HepG2 (cell line): Measurements from ENCODE around the gene PIGX. TPM values are rescaled to one million over a fixed set of nuclear protein-coding genes. Genes with fewer than 3 reads are reported as not detected.

ENCODE experiments used
- ATAC-seq: fragments of 200-7000 bp; cut with Tn5 transposase; 3 replicates; pipeline ENCODE4 v1.9.1; 2020; ENCODE audit warnings: mild to moderate bottlenecking, moderate library complexity
- BruUV-seq: library from RNA; stranded (reverse); fragments of 400-500 nt; replicated peaks from 2 replicates; lab custom pipeline; 2021; lab: Mats Ljungman, UMichigan
- CTCF ChIA-PET: fragments of 300-600 bp; formaldehyde crosslinking; extraction: SDS; loops from one replicate; lab custom pipeline; 2021; ENCODE audit warnings: low total read pairs, inconsistent platforms, low intra/inter-chr PET ratio; lab: Yijun Ruan, JAX
- POLR2A ChIA-PET: fragments of 350-600 bp; sonication (Branson Sonifier 250); formaldehyde crosslinking; loops from one replicate; lab custom pipeline; 2020; ENCODE audit warnings: antibody characterized with exemption, inconsistent platforms; lab: Yijun Ruan, JAX
- DNase-seq: peaks from one replicate; pipeline ENCODE4 v3.0.0-alpha.2; 2015; ENCODE audit warnings: low spot score
- FAIRE-seq: peaks from 3 replicates; lab custom pipeline; 2011; peaks lifted over from hg19 to GRCh38; lab: Jason Lieb, UNC
- H2AFZ ChIP-seq: one replicate; pipeline ENCODE4 v1.6.1; 2011; ENCODE audit warnings: low read length, inconsistent platforms
- H3K27ac ChIP-seq: fragments of 300-600 bp; 3 replicates; pipeline ENCODE4 v1.8.0; 2011; ENCODE audit warnings: mixed run types, mild to moderate bottlenecking, mixed read lengths, low read length, inconsistent platforms; ENCODE audit not compliant: insufficient read depth; ENCODE audit errors: extremely low read length
- H3K27me3 ChIP-seq, 2 experiments: fragments of 200-600 bp in 1 of 2; 2 replicates in 1 of 2; 3 replicates in 1 of 2; pipeline versions ENCODE4 v1.6.0 to v1.8.0; 2011; ENCODE audit warnings: low read length in 2 of 2, mild to moderate bottlenecking in 2 of 2, moderate library complexity in 2 of 2, inconsistent platforms in 1 of 2; ENCODE audit not compliant: insufficient read depth in 2 of 2, control insufficient read depth in 1 of 2
- H3K36me3 ChIP-seq, 2 experiments: fragments of 200-600 bp in 1 of 2; replicated peaks in 1 of 2; 2 replicates in 1 of 2; 3 replicates in 1 of 2; pipeline versions ENCODE4 v1.5.1 to v1.8.0; 2011; ENCODE audit warnings: low read length in 2 of 2, inconsistent platforms in 1 of 2; ENCODE audit not compliant: insufficient read depth in 2 of 2, control insufficient read depth in 1 of 2
- H3K4me1 ChIP-seq: 2 replicates; pipeline ENCODE4 v1.5.1; 2012; ENCODE audit warnings: low read length, inconsistent platforms; ENCODE audit not compliant: insufficient read depth
- H3K4me2 ChIP-seq: 2 replicates; pipeline ENCODE4 v1.6.0; 2011; ENCODE audit warnings: low read depth, low read length, inconsistent platforms
- H3K4me3 ChIP-seq, 3 experiments: fragments of 200-600 bp in 1 of 3; sonication (generic), shearing (Covaris generic) in 1 of 3; replicated peaks in 1 of 3; 2 replicates each; pipeline ENCODE4 v1.5.1; 2011 to 2016; ENCODE audit warnings: low read length in 3 of 3, inconsistent platforms in 2 of 3, low read depth in 2 of 3, mild to moderate bottlenecking in 2 of 3, control low read depth in 1 of 3, mixed read lengths in 1 of 3; ENCODE audit not compliant: insufficient read depth in 1 of 3
- H3K79me2 ChIP-seq: one replicate; pipeline ENCODE4 v1.6.1; 2011; ENCODE audit warnings: low read length, inconsistent platforms; ENCODE audit not compliant: insufficient read depth
- H3K9ac ChIP-seq: 2 replicates; pipeline ENCODE4 v1.6.0; 2011; ENCODE audit warnings: mild to moderate bottlenecking, low read depth, low read length, inconsistent platforms; ENCODE audit not compliant: insufficient read depth
- H3K9me3 ChIP-seq: 2 replicates; pipeline ENCODE4 v1.5.1; 2012; ENCODE audit warnings: mild to moderate bottlenecking, low read length
- H4K20me1 ChIP-seq: 2 replicates; pipeline ENCODE4 v1.6.0; 2011; ENCODE audit warnings: inconsistent platforms, mild to moderate bottlenecking, low read length, moderate library complexity; ENCODE audit not compliant: insufficient read depth
- CREB1 ChIP-seq, 2 experiments: fragments of 450-650 bp in 1 of 2; IDR thresholded peaks; 2 replicates each; pipeline ENCODE4 v1.6.1; 2016 to 2017; ENCODE audit warnings: control low read depth in 1 of 2, mild to moderate bottlenecking in 1 of 2, missing compliant biosample characterization in 1 of 2, missing genetic modification characterization in 1 of 2
- FOXM1 ChIP-seq: sonication (generic); formaldehyde crosslinking; IDR thresholded peaks from 2 replicates; pipeline ENCODE4 v1.5.0; 2020; ENCODE audit warnings: missing genetic modification reagents
- GATA4 ChIP-seq: sonication (generic); IDR thresholded peaks from 2 replicates; pipeline ENCODE4 v1.6.1; 2016; ENCODE audit warnings: antibody characterized with exemption, low read depth, borderline replicate concordance
- JUN ChIP-seq: sonication (generic); formaldehyde crosslinking; IDR thresholded peaks from 2 replicates; pipeline ENCODE4 v1.4.0; 2020; ENCODE audit warnings: mild to moderate bottlenecking, missing genetic modification reagents
- KMT2B ChIP-seq: IDR thresholded peaks from 2 replicates; pipeline ENCODE4 v1.6.1; 2016; ENCODE audit warnings: missing genetic modification reagents, missing compliant biosample characterization
- PRPF4 ChIP-seq: fragments of 200-400 bp; formaldehyde crosslinking; IDR thresholded peaks from 2 replicates; pipeline ENCODE4 v1.6.1; 2016; ENCODE audit warnings: low read length, low read depth; ENCODE audit not compliant: poor library complexity, severe bottlenecking
- RFX5 ChIP-seq: IDR thresholded peaks from 2 replicates; pipeline ENCODE4 v1.6.1; 2011; ENCODE audit warnings: low read depth, low read length, improper control_type of control experiment
- SRY ChIP-seq: sonication (generic); formaldehyde crosslinking; IDR thresholded peaks from 2 replicates; pipeline ENCODE4 v1.8.0; 2022; ENCODE audit warnings: mild to moderate bottlenecking, missing genetic modification reagents
- TEAD2 ChIP-seq: sonication (generic); formaldehyde crosslinking; IDR thresholded peaks from 2 replicates; pipeline ENCODE4 v1.9.0; 2021; ENCODE audit warnings: missing genetic modification reagents
- ZNF292 ChIP-seq: sonication (generic); formaldehyde crosslinking; IDR thresholded peaks from 2 replicates; pipeline ENCODE4 v1.8.1; 2022; ENCODE audit warnings: mild to moderate bottlenecking, low read depth, missing genetic modification reagents, borderline replicate concordance
- ZNF430 ChIP-seq: sonication (generic); formaldehyde crosslinking; IDR thresholded peaks from 2 replicates; pipeline ENCODE4 v1.9.0; 2021; ENCODE audit warnings: mild to moderate bottlenecking, missing genetic modification reagents
- ZNF468 ChIP-seq: sonication (generic); formaldehyde crosslinking; IDR thresholded peaks from 2 replicates; pipeline ENCODE4 v1.8.0; 2022; ENCODE audit warnings: mild to moderate bottlenecking, moderate library complexity, missing genetic modification reagents
- ZNF878 ChIP-seq: sonication (generic); formaldehyde crosslinking; IDR thresholded peaks from 2 replicates; pipeline ENCODE4 v1.8.1; 2023; ENCODE audit warnings: mild to moderate bottlenecking, missing genetic modification reagents, moderate library complexity
- WGBS: methylation state at CpG from one replicate; pipeline ENCODE4 v1.1.6; 2017; ENCODE audit warnings: low lambda C conversion rate; 5-methylcytosine and 5-hydroxymethylcytosine counted together
- in situ Hi-C: cut with HindIII; loops from 2 replicates; pipeline ENCODE4 v1.10.0; 2017; ENCODE audit warnings: low pct_unique_long_range_greater_than_20kb; ENCODE audit not compliant: extremely low pct_ligation_motif_present
- intact Hi-C: fragments of 100-400 bp; cut with micrococcal nuclease; formaldehyde crosslinking; loops from one replicate; pipeline ENCODE4 v1.10.0; 2022; ENCODE audit not compliant: unreplicated experiment
- polyA plus RNA-seq, 8 experiments: library from polyadenylated mRNA; depleted of rRNA in 3 of 8; stranded (reverse) in 7 of 8; unstranded in 1 of 8; fragments of >200 nt; fragmentation: Illumina TruSeq in 4 of 8; extraction: Trizol in 4 of 8; gene quantifications; 2 replicates each; pipeline versions ENCODE4 v1.2.1 to v1.2.3, GENCODE V29; 2011 to 2016; ENCODE audit warnings: low read depth in 4 of 8, missing spikeins in 1 of 8, mixed read lengths in 1 of 8; ENCODE audit not compliant: insufficient read depth in 1 of 8
- total RNA-seq, 5 experiments: library from RNA; depleted of rRNA; stranded (reverse); fragments of >200 nt; fragmentation: Illumina TruSeq; extraction: Trizol; gene quantifications; 2 replicates each; pipeline ENCODE4 v1.2.3, GENCODE V29; 2016; ENCODE audit warnings: low read depth in 1 of 5
- TF ChIP-seq, protein P1 (sequence below): sonication (generic); formaldehyde crosslinking; IDR thresholded peaks from 2 replicates; pipeline ENCODE4 v1.5.0; 2020; ENCODE audit warnings: mild to moderate bottlenecking, missing genetic modification reagents
- TF ChIP-seq, protein P2 (sequence below): sonication (generic); formaldehyde crosslinking; IDR thresholded peaks from 2 replicates; pipeline ENCODE4 v1.4.0; 2020; ENCODE audit warnings: mild to moderate bottlenecking, missing genetic modification reagents
- TF ChIP-seq, protein P3 (sequence below): sonication (generic); formaldehyde crosslinking; IDR thresholded peaks from 2 replicates; pipeline ENCODE4 v1.4.0; 2020; ENCODE audit warnings: mild to moderate bottlenecking, missing genetic modification reagents

PIGX gene
- total and polyA plus RNA-seq, 2 of the 13 experiments (the other 11 are each of a cell fraction or from before 2014, with no cell fraction given) = 13.2 to 21.3 TPM

- 1% methylated on average over 23 of the region's 23 CpGs for WGBS
- Histone ChIP-seq H2AFZ (peak overlapping the region; percentile 45), H3K4me2 (peak overlapping the region; percentile 78), H3K27ac (peak overlapping the region; percentile 40), H3K4me3 (peak overlapping the region; percentile 1 to 52 (median 15); a peak in 2 of 6 replicates), H3K79me2 (no peaks in the 10 kb centered on the region), H3K9ac (peak overlapping the region; percentile 20; the same call in 1 of the 2 replicates), H3K27me3 (peaks cover 0 to 7% of the 10 kb centered on the region in 2 experiments; a peak in 2 of 5 replicates), H3K9me3 (no peaks in the 10 kb centered on the region), H3K4me1 (peaks cover 34% of the 10 kb centered on the region), H3K36me3 (no peaks in the 10 kb centered on the region), H4K20me1 (no peaks in the 10 kb centered on the region)
- intact Hi-C loops = loop anchor here (1.0 kb wide), 1 partner anchor 34 kb away; no protein-coding TSS in a partner anchor
- FAIRE-seq (peak; percentile 69), ATAC-seq (peak; percentile 88), DNase-seq (peak; percentile 91)
- POLR2A ChIA-PET = interaction anchor here (0.7 to 0.8 kb wide), 2 partner anchors 29 to 202 kb away, joined by 3 read pairs; partner anchors contain the start of gene SENP5
- CTCF ChIA-PET = no interaction called here
- BruUV-seq = no TSS peak
- in situ Hi-C loops = no loop called here
- no peak for TF ChIP-seq GATA4
- no peak for TF ChIP-seq ZNF430 (CRISPR knock-in tag)
- TF ChIP-seq ZNF292 = peak; percentile 52; the same call in 1 of the 2 replicates
- TF ChIP-seq TEAD2 = no peak
- TF ChIP-seq, protein P1, sequence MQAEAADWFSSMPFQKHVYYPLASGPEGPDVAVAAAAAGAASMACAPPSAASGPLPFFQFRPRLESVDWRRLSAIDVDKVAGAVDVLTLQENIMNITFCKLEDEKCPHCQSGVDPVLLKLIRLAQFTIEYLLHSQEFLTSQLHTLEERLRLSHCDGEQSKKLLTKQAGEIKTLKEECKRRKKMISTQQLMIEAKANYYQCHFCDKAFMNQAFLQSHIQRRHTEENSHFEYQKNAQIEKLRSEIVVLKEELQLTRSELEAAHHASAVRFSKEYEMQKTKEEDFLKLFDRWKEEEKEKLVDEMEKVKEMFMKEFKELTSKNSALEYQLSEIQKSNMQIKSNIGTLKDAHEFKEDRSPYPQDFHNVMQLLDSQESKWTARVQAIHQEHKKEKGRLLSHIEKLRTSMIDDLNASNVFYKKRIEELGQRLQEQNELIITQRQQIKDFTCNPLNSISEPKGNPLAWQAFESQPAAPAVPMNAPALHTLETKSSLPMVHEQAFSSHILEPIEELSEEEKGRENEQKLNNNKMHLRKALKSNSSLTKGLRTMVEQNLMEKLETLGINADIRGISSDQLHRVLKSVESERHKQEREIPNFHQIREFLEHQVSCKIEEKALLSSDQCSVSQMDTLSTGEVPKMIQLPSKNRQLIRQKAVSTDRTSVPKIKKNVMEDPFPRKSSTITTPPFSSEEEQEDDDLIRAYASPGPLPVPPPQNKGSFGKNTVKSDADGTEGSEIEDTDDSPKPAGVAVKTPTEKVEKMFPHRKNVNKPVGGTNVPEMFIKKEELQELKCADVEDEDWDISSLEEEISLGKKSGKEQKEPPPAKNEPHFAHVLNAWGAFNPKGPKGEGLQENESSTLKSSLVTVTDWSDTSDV (CRISPR knock-in tag) = no peak
- no peak for TF ChIP-seq RFX5
- TF ChIP-seq CREB1 (IDR thresholded peaks at IDR 0.05) = no peak
- TF ChIP-seq CREB1 (CRISPR knock-in tag; IDR thresholded peaks at IDR 0.05) = peak; percentile 77
- TF ChIP-seq, protein P2, sequence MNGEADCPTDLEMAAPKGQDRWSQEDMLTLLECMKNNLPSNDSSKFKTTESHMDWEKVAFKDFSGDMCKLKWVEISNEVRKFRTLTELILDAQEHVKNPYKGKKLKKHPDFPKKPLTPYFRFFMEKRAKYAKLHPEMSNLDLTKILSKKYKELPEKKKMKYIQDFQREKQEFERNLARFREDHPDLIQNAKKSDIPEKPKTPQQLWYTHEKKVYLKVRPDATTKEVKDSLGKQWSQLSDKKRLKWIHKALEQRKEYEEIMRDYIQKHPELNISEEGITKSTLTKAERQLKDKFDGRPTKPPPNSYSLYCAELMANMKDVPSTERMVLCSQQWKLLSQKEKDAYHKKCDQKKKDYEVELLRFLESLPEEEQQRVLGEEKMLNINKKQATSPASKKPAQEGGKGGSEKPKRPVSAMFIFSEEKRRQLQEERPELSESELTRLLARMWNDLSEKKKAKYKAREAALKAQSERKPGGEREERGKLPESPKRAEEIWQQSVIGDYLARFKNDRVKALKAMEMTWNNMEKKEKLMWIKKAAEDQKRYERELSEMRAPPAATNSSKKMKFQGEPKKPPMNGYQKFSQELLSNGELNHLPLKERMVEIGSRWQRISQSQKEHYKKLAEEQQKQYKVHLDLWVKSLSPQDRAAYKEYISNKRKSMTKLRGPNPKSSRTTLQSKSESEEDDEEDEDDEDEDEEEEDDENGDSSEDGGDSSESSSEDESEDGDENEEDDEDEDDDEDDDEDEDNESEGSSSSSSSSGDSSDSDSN = peak; percentile 51
- TF ChIP-seq ZNF468 (CRISPR knock-in tag) = no peak
- TF ChIP-seq JUN (CRISPR knock-in tag) = no peak
- no peak for TF ChIP-seq FOXM1 (CRISPR knock-in tag)
- TF ChIP-seq, protein P3, sequence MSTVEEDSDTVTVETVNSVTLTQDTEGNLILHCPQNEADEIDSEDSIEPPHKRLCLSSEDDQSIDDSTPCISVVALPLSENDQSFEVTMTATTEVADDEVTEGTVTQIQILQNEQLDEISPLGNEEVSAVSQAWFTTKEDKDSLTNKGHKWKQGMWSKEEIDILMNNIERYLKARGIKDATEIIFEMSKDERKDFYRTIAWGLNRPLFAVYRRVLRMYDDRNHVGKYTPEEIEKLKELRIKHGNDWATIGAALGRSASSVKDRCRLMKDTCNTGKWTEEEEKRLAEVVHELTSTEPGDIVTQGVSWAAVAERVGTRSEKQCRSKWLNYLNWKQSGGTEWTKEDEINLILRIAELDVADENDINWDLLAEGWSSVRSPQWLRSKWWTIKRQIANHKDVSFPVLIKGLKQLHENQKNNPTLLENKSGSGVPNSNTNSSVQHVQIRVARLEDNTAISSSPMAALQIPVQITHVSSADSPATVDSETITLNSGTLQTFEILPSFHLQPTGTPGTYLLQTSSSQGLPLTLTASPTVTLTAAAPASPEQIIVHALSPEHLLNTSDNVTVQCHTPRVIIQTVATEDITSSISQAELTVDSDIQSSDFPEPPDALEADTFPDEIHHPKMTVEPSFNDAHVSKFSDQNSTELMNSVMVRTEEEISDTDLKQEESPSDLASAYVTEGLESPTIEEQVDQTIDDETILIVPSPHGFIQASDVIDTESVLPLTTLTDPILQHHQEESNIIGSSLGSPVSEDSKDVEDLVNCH (CRISPR knock-in tag) = no peak
- no peak for TF ChIP-seq PRPF4
- no peak for TF ChIP-seq SRY (CRISPR knock-in tag)
- TF ChIP-seq KMT2B = no peak
- TF ChIP-seq ZNF878 (CRISPR knock-in tag) = no peak
These were observed 45.9 kb upstream of the PIGX start for GRCh38 chr3:196666001-196666867.
